SK-N-SH (cell line): ENCODE results near the gene LAPTM4A. TPM values are rescaled to one million over a fixed set of nuclear protein-coding genes. Genes with fewer than 3 reads are reported as not detected.
A peak's percentile ranks its signal among the peaks of the same experiment; 100 is the strongest.

Experiments
- CTCF ChIA-PET: fragments of 300-600, 350-600 bp; formaldehyde crosslinking; extraction: SDS; loops from one replicate; lab custom pipeline; 2021; lab: Yijun Ruan, JAX
- POLR2A ChIA-PET: fragments of 350-600 bp; sonication (Branson Sonifier 250); formaldehyde crosslinking; extraction: SDS; loops from one replicate; lab custom pipeline; 2020; ENCODE audit warnings: antibody characterized with exemption, inconsistent platforms; lab: Yijun Ruan, JAX
- DNase-seq: peaks from one replicate; pipeline ENCODE4 v3.0.0; 2012
- H2AFZ ChIP-seq: fragments of 200-600 bp; sonication (generic); 2 replicates; pipeline ENCODE4 v1.8.1; 2016; ENCODE audit warnings: antibody characterized with exemption, mild to moderate bottlenecking, low read depth
- H3F3A ChIP-seq: fragments of 200-600 bp; sonication (generic); replicated peaks from 2 replicates; pipeline ENCODE3; 2016; ENCODE audit warnings: antibody characterized with exemption, mild to moderate bottlenecking; ENCODE audit not compliant: insufficient read depth
- H3K27ac ChIP-seq, 2 experiments: fragments of 200-500 bp in 1 of 2; fragments of 200-600 bp in 1 of 2; sonication (Bioruptor generic) in 1 of 2; sonication (generic), shearing (Covaris generic) in 1 of 2; 2 replicates each; pipeline versions ENCODE4 v1.5.1 to v1.6.1; 2014 to 2016; ENCODE audit warnings: low read depth in 2 of 2, inconsistent platforms in 1 of 2, low read length in 1 of 2, mild to moderate bottlenecking in 1 of 2, mixed read lengths in 1 of 2
- H3K27me3 ChIP-seq: fragments of 200-600 bp; sonication (generic), shearing (Covaris generic); 2 replicates; pipeline ENCODE4 v1.6.1; 2016; ENCODE audit warnings: mixed run types; ENCODE audit not compliant: insufficient read depth
- H3K36me3 ChIP-seq, 2 experiments: fragments of 200-500 bp in 1 of 2; fragments of 200-600 bp in 1 of 2; sonication (Bioruptor generic) in 1 of 2; sonication (generic) in 1 of 2; replicated peaks in 1 of 2; 2 replicates each; pipeline versions ENCODE3 to v1.5.1; 2014 to 2016; ENCODE audit warnings: low read length in 1 of 2, mild to moderate bottlenecking in 1 of 2; ENCODE audit not compliant: insufficient read depth in 2 of 2, control insufficient read depth in 1 of 2
- H3K4me1 ChIP-seq, 2 experiments: fragments of 200-500 bp in 1 of 2; fragments of 200-600 bp in 1 of 2; sonication (Bioruptor generic) in 1 of 2; sonication (generic), shearing (Covaris generic) in 1 of 2; 2 replicates each; pipeline versions ENCODE4 v1.5.1 to v1.6.1; 2014 to 2016; ENCODE audit warnings: low read depth in 1 of 2, low read length in 1 of 2, mixed run types in 1 of 2; ENCODE audit not compliant: insufficient read depth in 2 of 2, control insufficient read depth in 1 of 2
- H3K4me2 ChIP-seq: fragments of 200-600 bp; sonication (generic), shearing (Covaris generic); 2 replicates; pipeline ENCODE4 v1.6.1; 2017; ENCODE audit warnings: mixed run types
- H3K4me3 ChIP-seq, 2 experiments: fragments of 200-500 bp in 1 of 2; fragments of 200-600 bp in 1 of 2; sonication (Bioruptor generic) in 1 of 2; sonication (generic), shearing (Covaris generic) in 1 of 2; 2 replicates each; pipeline versions ENCODE4 v1.5.1 to v1.8.1; 2014 to 2016; ENCODE audit warnings: low read depth in 2 of 2, inconsistent platforms in 1 of 2, low read length in 1 of 2, mild to moderate bottlenecking in 1 of 2, mixed read lengths in 1 of 2, moderate library complexity in 1 of 2
- H3K79me2 ChIP-seq: fragments of 200-600 bp; sonication (generic); 2 replicates; pipeline ENCODE4 v1.8.1; 2017; ENCODE audit warnings: mild to moderate bottlenecking; ENCODE audit not compliant: insufficient read depth
- H3K9ac ChIP-seq: fragments of 200-600 bp; sonication (generic); 2 replicates; pipeline ENCODE4 v1.6.1; 2017; ENCODE audit warnings: mixed run types
- H3K9me2 ChIP-seq: fragments of 200-600 bp; sonication (generic); 2 replicates; pipeline ENCODE4 v1.6.1; 2017; ENCODE audit warnings: mixed run types
- H3K9me3 ChIP-seq: fragments of 200-600 bp; sonication (generic); 2 replicates; pipeline ENCODE4 v1.6.1; 2017; ENCODE audit warnings: mixed run types, mild to moderate bottlenecking, moderate library complexity
- H4K20me1 ChIP-seq: fragments of 200-600 bp; sonication (generic); 2 replicates; pipeline ENCODE4 v1.6.1; 2017; ENCODE audit warnings: mild to moderate bottlenecking, mixed run types; ENCODE audit not compliant: insufficient read depth
- CTCF ChIP-seq: fragments of 200-600 bp; sonication (generic); IDR thresholded peaks from 2 replicates; pipeline ENCODE4 v1.6.1; 2017; ENCODE audit warnings: antibody characterized with exemption, mild to moderate bottlenecking, moderate library complexity
- ELF1 ChIP-seq: IDR thresholded peaks from 2 replicates; pipeline ENCODE4 v1.4.0; 2012
- EZH2phosphoT487 ChIP-seq: fragments of 200-600 bp; sonication (generic); IDR thresholded peaks from 2 replicates; pipeline ENCODE4 v1.6.1; 2017; ENCODE audit warnings: low read depth, mixed run types, mild to moderate bottlenecking, antibody characterized with exemption, moderate library complexity, borderline replicate concordance
- FOXJ3 ChIP-seq: sonication (generic); formaldehyde crosslinking; IDR thresholded peaks from 2 replicates; pipeline ENCODE4 v1.5.1; 2020; ENCODE audit warnings: mild to moderate bottlenecking, missing genetic modification reagents
- GABPA ChIP-seq: IDR thresholded peaks from 2 replicates; pipeline ENCODE4 v1.4.0; 2012; ENCODE audit warnings: low read depth, mild to moderate bottlenecking
- GATA2 ChIP-seq: sonication (generic); formaldehyde crosslinking; IDR thresholded peaks from 2 replicates; pipeline ENCODE4 v1.5.0; 2020; ENCODE audit warnings: mild to moderate bottlenecking, missing genetic modification reagents
- IRF3 ChIP-seq: fragments of 150-350 bp; IDR thresholded peaks from 2 replicates; pipeline ENCODE4 v1.6.1; 2016; ENCODE audit warnings: mild to moderate bottlenecking, low read depth, low read length
- MAX ChIP-seq: IDR thresholded peaks from 2 replicates; pipeline ENCODE4 v1.4.0; 2012; ENCODE audit warnings: low read depth
- MEF2A ChIP-seq: IDR thresholded peaks from 2 replicates; pipeline ENCODE4 v1.4.0; 2012; ENCODE audit warnings: low read depth, borderline replicate concordance
- POLR2AphosphoS5 ChIP-seq: IDR thresholded peaks from 2 replicates; pipeline ENCODE4 v1.6.1; 2012; ENCODE audit warnings: low read depth, low read length
- RAD21 ChIP-seq: IDR thresholded peaks from 2 replicates; pipeline ENCODE4 v1.6.1; 2012; ENCODE audit warnings: mild to moderate bottlenecking, low read length
- RFX5 ChIP-seq: IDR thresholded peaks from 2 replicates; pipeline ENCODE4 v1.6.1; 2012; ENCODE audit warnings: mild to moderate bottlenecking, improper control_type of control experiment, low read length
- SIN3A ChIP-seq: IDR thresholded peaks from 2 replicates; pipeline ENCODE4 v1.6.1; 2012; ENCODE audit warnings: low read depth, mild to moderate bottlenecking, low read length, moderate library complexity, borderline replicate concordance
- TEAD4 ChIP-seq: IDR thresholded peaks from 2 replicates; pipeline ENCODE4 v1.4.0; 2012; ENCODE audit warnings: mild to moderate bottlenecking, borderline replicate concordance; ENCODE audit not compliant: insufficient read depth
- USF2 ChIP-seq: fragments of 150-350 bp; IDR thresholded peaks from 2 replicates; pipeline ENCODE4 v1.6.1; 2017; ENCODE audit warnings: antibody characterized with exemption, low read length, low read depth, borderline replicate concordance
- ZBTB33 ChIP-seq: IDR thresholded peaks from 2 replicates; pipeline ENCODE4 v1.4.0; 2012; ENCODE audit warnings: low read depth, borderline replicate concordance
- WGBS: methylation state at CpG from one replicate; pipeline ENCODE4 v1.1.6; 2017; ENCODE audit warnings: low lambda C conversion rate; 5-methylcytosine and 5-hydroxymethylcytosine counted together
- polyA plus RNA-seq, 3 experiments: library from polyadenylated mRNA; depleted of rRNA; stranded (reverse); fragments of >200 nt; gene quantifications; 2 replicates each; pipeline ENCODE4 v1.2.3, GENCODE V29; 2012

LAPTM4A gene
- polyA plus RNA-seq, 1 of the 3 experiments (the other 2 are of a cell fraction): 306 TPM

GRCh38 chr2:19989667-19990415 is 61.6 kb downstream of the LAPTM4A start, which contains the start of gene WDR35 (continued):
- TF ChIP-seq CTCF (no peak), GABPA (peak; percentile 96), FOXJ3 (CRISPR knock-in tag) (no peak), TEAD4 (no peak), ZBTB33 (no peak), MEF2A (no peak), ELF1 (peak; percentile 66), GATA2 (CRISPR knock-in tag) (no peak), POLR2AphosphoS5 (peak; percentile 98), RAD21 (no peak)

GRCh38 chr2:19989342-19989666 is 62.1 kb downstream of the LAPTM4A start:
- H3K9ac ChIP-seq: peak overlapping the region; percentile 81

More at GRCh38 chr2:19989342-19989666, 62.1 kb downstream of the LAPTM4A start:
- H3K27ac ChIP-seq: peak overlapping the region; percentile 79 to 95
- 0 out of 2 replicates have a peak, but pooled peaks have one; percentile 16 for TF ChIP-seq IRF3
- TF ChIP-seq MAX: no peak
- TF ChIP-seq EZH2phosphoT487: no peak
- TF ChIP-seq USF2: no peak
- TF ChIP-seq RFX5: no peak
- no peak for TF ChIP-seq POLR2AphosphoS5
- TF ChIP-seq TEAD4: no peak
- no peak for TF ChIP-seq CTCF
- TF ChIP-seq SIN3A: 0 out of 2 replicates have a peak, but pooled peaks have one; percentile 14
- no peaks in the 10 kb centered on the region for H3K9me2 ChIP-seq
- H3K9me3 ChIP-seq: no peaks in the 10 kb centered on the region
- ChIA-PET POLR2A (interaction anchor here (0.6 to 2.4 kb wide), 10 partner anchors 11 to 121 kb away, joined by 3 to 9 read pairs (median 3); partner anchors contain the start of gene LAPTM4A), CTCF (interaction anchor here (1.1 to 3.2 kb wide), 8 partner anchors 24 to 337 kb away, joined by 3 to 23 read pairs (median 4); no protein-coding TSS in a partner anchor)
- DNase-seq: no peak
- peak overlapping the region; percentile 89 for H3K4me2 ChIP-seq
- peaks cover 37% of the 10 kb centered on the region; the same call in 1 of the 2 replicates for H3K79me2 ChIP-seq
- H4K20me1 ChIP-seq: no peaks in the 10 kb centered on the region
- H3K36me3 ChIP-seq: peaks cover 8 to 29% of the 10 kb centered on the region in 2 experiments
- peak overlapping the region; percentile 84 to 100 for H3K4me3 ChIP-seq
- peaks cover 8% of the 10 kb centered on the region for H3F3A ChIP-seq
- H3K4me1 ChIP-seq: peaks cover 14 to 28% of the 10 kb centered on the region in 2 experiments; a peak in 3 of 4 replicates
- WGBS: 2% methylated on average over 8 of the region's 8 CpGs
- peak overlapping the region; percentile 99 for H2AFZ ChIP-seq
- H3K27me3 ChIP-seq: no peaks in the 10 kb centered on the region
